ENCODE results near the gene CDH23.

Gene CDH23

DNA sequence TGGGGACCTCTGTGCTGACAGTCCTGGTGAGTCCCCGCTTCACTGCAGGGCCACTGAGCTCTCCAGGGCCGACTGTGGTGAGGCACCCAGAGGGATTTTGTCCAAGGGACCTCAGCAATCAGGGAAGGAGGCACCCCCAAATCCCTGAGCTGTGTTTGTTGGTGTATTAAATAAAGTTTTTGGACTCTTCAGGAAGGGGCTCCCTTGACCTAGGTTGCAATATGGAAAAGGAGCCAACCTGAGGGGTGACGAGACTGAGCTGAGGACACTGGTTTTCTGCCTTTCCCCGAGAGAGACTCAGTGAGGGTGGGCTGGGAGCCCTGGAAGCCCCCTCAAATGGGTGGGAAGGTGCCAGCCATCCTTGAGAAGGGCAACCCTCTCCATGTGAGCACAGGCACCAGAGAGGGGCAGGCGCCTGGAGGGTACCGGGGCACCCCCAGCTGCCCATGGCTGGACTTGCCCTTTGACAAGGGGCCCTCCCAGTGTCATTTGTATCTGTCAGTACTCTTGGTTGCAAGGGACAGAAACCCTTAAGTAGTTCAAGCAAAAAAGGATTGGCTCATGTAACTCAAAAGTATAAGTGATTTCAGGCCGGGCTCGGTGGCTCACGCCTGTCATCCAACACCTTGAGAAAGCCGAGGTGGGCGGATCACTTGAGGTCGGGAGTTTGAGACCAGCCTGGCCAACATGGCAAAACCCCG, 250.0 kb downstream of the CDH23 start:
- no peak for DNase-seq

DNA sequence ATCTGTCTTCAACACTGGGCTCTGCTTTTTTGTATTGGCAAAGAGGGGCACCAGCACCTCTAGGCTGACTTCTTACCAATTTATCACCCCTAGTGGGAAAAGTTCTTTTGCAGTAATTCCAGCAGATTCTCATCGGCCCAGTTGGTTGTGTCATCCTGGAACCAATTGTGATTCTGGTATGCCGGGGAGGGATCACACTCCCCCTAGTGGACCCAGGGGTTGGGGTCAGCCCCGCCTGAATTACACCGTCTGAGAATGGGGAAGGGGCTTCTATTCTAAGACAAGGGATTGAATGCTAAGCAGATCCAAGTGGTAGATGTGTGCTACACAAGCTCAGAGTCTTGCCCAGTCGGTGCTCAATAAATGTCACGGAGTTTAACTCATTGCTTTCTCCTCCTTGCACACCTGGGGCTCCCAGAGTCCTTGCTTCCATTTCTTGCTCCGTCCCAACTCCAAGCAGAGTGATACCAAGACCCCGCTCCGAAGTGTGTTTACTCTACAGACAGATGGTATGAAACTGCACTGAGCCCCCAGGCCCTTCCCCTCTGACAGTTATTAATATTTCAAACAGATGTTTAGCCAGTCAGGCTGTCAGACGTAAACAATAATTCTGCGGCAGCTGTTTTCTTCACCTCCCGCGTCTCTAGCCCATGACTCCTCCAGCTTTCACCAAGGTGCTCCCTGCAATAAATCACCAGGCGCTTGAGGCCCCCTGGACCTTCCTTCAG, 251.0 kb downstream of the CDH23 start:
- no peak for DNase-seq

DNA sequence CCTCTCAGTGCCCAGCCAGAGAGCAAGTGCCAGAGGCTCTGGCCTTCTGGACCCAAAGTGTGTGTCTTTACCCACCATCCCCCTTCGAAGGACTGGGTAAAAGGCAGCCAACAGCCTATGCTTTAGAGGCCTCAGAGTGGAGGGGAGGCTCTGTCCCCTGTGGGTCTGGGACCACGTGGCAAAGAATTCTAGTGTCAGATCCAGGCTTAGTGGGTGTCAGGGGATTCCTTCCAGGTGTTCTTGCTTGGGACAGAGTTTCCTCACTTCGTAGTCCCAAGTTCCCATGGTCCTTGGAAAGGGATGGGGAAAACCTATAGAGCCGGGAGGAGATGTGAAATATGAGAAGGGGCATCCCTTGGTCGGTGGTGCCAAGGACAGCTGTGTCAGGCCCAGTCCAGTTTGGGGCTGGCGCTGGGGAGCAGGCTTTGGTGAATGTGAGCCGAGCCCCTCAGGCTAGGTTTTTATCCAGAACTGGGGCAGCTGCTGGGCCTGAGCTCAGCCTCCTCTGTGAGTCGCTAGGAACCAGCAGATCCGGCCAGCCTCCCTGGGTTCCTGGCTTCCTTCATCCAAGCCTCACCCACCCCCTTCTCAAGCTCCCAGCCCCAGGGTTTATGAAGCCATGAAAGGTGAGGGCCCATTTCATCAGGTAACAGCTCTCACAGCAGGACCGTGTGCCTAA, 251.7 kb downstream of the CDH23 start:
- no peak for DNase-seq

DNA sequence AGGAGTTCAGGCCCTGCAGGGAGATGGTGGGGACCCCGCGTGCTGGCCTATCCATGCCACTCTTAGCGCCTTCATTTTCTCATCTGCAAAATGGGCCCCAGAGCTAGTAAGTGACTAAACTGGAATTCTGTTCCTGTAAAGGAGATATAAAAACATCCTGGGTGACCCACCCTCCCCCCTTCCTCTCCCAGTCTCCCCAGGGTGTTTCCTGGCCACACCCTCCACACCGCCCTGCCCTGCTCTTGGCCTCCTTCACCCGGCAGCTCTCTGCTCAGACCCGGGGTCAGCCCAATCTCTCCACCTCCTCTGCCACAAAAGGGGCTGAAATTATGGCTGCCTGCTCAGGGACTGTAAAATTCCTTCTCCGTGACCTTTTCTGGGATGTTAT, 252.2 kb downstream of the CDH23 start:
- DNase-seq, result no peak

DNA sequence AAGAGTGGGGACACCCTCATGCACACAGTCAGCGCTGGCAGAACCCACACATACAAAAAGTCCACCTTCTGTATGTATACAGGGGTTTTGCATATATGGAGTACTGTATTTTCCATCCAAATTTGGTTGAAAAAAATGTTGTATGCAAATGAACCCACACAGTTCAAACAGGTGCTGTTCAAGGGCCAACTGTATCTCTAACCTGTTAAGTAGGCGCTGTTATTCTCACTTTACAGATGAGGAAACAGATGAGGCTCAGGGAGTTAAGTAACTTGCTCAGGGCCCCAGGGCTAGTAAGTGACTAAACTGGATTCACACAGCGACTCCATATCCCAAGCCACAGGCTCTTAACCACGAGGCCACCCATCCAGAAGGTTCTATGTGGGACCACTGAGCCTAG, 252.9 kb downstream of the CDH23 start:
- no peak for DNase-seq

DNA sequence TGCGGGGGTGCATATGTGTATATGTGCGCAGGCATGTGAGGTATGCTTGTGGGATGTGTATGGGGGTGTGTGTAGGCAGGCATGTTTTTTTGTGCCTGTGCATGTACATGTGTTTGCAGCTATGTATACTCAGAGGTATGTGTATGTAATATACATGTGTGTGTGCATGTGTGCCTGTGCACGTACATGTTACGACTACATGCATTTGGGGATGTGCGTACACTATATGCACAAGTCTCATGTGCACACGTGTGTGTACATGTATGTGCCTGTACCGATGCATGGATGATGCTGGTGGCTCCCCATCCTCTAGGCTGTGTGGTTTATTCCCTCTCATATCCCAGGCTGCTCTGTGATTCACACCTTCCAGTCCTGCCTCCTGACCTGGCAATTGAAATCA, 253.7 kb downstream of the CDH23 start:
- no peak for DNase-seq

DNA sequence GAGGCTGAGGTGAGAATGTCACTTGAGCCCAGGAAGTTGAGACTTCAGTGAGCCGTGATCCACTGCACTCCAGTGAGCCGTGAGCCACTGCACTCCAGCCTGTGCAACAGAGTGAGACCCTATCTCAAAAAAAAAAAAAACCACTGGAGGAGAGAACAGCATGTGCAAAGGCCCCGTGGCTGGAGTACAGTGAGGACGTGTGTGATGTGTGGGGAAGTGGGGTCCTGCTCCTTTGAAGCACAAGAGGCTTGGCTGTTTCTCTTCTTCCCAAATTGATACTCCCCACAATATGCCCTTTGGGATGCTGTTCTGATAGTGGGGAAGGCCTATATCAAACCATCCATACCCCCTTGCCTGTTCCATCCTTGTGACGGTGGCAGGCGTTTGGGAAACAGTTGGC, 254.7 kb downstream of the CDH23 start:
- DNase-seq, result no peak

DNA sequence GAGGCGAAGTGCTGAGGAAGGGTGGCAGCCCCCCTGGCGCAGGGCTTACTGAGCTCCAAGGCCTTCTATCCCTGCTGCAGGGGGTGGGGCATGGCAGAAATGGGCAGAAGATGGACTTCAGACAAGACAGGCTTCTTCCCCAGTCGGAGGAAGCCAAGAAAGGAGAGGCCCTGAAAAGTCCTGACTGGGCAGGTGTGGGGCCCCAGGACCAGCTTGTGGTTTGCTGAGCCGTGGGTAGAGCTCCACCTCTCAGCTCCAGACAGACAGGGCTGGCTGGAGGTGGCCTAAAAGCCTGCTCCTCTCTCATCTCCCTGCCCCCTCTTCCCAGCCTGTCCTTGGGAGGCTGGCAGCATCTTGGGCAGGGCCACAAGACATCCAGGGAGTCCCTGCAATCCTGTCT, 255.2 kb downstream of the CDH23 start:
- no peak for DNase-seq

DNA sequence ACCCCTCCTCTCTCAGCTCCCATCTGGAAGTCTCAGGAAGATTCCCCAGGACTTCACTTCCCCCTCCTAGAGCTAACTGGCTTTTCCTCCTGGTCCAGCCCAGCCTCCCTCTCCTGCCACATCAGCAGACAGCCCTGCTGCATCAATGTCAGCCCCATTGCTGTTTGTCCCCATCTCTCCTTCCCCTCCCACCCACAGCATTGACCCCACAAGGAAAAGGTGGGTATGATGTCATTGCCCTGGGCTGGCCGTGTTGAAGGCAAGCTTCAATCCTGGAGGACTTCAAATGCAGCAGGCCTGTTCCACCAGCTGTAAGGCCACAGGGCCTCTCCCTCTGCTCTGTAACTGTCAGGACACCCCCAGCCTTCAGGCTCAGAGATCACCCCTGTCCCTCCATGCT, 256.3 kb downstream of the CDH23 start:
- no peak for DNase-seq

DNA sequence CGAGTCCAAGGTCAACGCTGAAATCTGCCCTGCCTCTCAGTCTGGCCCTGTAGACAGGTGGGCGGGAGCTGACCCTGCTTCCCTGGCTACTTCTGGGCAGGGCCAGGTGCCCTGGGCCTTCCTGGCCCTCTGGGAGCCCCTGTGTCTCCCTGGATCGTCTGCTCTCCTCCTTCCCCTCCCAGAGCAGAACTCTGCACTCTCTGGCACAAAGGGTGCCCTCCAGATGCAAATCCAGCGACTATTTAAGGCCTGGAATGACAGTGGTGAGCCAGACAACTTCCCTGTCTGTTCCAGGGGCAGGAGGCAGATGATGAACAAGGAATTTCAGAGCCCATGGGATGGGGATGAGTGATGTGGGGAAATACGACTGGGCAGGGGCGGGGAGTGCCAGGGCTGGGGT, 259.5 kb downstream of the CDH23 start:
- DNase-seq, result no peak

DNA sequence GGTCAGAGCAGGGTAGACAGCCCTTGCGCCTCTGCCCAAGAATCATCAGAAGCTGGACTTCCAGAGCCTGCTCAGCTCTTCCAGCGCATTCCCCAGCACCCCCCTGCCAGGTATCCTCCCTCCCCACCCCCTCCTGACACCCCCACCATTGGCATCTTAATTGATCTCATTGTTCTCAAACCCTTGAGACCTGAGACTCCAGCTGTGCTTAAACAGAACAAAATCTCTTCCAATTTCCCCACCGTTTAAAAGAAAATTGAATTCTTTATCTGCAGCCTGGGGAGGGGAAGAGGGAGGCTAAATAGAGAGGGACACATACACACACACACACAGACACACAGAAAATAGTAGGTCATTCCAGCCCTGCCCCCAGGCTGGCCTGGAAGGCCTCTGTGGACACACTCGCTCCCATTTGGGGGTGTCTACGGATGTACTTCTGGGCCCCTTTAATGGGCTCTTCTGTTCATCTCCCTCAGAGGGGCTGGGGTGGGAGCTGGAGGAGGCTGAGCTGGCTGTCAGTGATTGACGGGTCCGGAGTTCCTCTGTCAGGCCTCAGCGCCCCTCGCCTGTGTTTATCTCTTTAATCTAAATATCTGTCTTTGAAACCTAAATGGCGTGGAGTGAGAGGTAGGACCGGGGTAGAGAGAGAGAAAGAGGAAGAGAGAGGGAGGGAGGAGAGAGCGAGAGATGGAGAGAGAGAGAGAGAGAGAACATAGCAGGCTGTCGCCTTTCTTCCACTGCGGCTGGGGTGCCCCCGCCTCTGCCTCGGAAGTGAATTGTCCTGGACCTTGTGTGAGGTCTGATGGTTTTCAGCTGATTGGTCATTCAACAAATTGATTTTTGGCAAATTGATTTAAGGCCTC, 261.1 kb downstream of the CDH23 start:
- DNase-seq, result no peak

DNA sequence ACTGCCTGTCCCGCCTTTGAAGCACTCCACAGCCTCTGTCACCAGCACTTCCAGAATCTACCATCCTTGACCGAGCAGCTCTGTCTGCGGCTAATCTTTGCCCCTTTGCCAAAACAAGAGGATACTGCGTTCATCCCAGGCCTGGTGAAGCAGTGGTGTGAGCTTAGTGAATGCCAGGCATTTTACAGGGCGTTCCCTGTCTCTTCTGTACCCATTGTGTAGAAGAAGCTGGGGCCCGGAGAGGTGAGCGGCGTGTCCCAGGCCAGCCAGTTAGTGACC, 261.7 kb downstream of the CDH23 start:
- DNase-seq, result no peak

DNA sequence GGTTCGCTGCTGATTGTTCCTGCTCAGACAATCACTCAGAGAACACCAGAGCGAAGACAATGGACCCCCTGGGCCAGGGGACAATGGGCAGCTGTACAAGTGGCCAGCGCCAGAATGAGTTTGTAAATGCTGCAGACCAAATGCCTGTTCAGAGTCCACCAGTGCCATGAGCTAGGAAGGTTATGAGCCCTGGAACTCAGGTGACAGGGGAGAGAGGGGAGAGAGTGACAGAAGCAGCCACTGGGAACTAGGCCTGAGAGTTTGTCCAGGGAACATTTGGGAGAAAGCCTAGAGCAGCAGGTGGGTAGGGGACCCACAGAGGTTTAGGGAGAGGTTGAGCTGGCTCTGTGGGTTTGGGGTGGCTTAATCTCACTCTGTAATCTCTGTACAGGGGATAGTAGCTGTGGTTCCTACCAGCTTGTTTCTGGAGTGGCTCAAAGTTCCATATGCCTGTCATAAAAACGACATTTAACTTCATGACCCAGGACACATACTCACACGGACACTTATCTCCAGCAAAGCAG, 262.5 kb downstream of the CDH23 start:
- no peak for DNase-seq

DNA sequence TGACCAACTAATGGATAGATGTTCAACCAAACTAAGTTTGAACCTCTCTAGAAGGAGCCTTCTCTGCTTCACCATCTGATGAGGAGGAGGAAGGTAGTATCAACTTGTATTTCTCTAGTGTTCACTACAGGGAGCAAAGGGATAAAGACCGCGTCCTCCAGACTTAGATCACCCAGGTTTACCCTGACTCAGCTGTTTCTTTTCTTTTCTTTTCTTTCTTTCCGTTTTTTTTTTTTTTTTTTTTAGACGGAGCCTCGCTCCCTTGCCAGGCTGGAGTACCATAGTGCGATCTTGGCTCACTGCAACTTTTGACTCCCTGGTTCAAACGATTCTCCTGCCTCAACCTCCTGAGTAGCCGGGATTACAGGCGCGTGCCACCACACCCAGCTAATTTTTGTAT, 263.0 kb downstream of the CDH23 start:
- DNase-seq, result no peak

DNA sequence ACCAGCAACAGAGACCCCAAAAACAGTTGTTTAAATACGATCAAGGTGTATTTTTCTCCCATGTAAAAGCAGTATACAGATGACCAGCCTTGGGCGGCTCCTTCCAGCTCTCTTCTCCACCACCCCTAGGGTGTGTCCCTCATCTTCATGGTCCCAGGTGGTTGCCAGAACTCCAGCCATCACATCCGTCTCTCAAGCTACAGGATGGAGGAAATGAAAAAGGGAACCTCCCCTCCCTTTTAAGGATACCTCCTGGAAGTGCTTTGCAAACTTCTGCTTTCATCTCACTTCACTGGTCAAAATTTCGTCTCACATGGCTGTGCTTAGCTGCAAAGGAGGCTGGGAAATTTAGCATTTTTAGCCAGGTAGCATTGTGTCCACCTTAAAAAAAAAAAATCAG, 263.6 kb downstream of the CDH23 start:
- DNase-seq, result no peak

DNA sequence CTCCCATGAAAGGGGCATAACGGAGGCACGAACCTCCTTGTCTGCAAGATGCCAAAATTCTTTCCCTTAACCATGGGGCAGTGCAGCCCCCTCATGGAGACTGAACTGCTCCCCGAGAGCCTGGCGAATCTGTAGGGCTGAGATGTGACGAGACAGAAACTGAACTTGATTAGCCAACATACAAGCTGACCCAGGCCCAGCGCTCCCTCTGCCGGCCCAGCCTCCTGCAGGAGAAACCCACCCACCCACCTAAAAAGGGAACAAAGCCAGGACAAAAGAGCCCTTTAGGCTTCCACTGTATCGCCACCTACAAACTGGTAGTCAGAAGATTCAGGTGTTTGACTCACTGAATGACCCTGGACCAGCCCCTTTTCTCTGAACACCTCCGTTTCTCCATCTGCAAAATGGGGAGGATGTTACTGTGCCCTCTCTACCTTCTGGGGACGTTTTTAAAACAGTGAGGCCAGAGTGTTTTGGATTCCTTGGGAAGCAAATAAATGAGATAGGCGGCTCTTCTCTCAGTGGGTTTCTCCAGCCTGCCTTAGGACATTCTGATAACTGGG, 264.4 kb downstream of the CDH23 start:
- no peak for DNase-seq

DNA sequence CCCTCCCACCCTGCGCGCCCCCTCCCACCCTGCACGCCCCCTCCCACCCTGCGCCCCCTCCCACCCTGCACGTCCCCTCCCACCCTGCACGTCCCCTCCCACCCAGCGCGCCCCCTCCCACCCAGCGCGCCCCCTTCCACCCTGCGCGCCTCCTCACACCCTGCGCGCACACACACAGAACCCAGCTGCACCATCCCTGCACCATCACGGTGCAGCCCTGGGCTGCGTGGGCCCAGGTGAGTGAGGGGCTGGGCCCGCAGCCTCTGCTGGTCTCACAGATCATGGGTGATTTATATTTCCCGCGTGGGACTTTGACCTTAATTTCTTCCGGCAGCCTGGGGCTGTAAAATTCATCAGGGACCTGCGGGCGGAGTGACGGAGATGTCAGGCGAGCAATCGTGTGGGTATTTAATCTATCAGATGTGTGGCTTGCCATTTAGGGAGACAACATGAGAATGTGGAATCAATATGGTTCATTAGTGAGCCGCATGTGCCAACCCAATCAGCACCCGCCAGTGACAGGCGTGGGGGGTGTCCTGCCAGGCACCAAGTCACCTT, 265.1 kb downstream of the CDH23 start:
- no peak for DNase-seq

DNA sequence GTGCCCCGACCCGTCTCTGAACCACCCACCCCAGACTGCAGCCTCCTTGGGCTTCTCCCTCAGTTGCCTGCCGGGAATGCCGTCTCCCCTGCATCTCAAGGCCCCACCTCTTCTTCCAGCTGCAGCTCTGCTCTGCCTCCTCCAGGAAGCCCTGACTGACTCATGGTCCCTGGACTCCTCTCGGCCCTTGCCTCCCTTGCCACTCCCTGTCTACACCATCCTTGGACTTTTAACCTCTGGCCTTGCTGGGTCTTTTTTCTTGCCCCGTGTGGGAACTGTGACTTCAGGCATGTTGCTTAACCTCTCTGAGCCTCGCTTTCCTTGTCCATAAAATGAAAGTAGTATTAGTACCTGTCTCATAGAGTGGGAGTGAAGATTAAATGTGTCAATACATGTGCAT, 266.6 kb downstream of the CDH23 start:
- DNase-seq, result no peak

DNA sequence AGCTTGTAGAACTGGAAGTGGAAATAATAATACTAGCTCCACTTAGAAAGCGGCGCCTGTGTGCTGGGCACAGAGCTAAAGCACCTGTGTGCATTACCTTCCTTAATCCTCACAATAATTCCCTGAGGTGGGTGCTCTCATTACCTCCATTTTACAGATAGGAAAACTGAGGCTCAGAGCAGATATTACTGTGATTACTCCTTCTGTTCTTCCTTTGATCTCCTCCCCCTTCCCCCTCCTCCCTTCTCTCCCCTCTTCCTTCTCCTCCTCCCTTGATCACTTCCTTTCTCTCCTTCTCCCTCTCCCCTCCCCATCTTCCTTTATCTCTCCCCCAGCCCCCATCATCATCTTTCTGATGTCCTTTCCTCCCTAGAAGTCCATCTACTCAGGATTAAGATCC, 267.9 kb downstream of the CDH23 start:
- DNase-seq, result no peak

DNA sequence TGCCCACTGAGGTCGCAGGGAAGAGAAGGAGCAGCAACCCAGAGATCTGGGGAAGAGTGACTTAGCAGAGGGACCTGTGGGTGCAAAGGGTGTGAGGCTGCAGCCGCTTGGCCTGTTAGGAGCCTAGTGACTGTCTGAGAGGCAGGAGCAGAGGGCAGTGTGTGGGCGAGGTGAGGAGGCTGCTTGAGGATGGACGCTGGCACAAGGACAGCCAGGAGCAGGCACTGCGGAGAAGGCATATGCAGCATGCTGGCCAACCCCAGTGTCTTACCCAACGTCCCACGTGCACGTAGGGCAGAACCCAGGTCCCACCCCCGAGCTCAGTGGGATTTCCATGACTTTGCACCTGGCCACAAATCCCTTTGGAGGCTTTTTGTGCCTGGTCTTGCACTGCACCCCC, 268.7 kb downstream of the CDH23 start:
- DNase-seq, result no peak

DNA sequence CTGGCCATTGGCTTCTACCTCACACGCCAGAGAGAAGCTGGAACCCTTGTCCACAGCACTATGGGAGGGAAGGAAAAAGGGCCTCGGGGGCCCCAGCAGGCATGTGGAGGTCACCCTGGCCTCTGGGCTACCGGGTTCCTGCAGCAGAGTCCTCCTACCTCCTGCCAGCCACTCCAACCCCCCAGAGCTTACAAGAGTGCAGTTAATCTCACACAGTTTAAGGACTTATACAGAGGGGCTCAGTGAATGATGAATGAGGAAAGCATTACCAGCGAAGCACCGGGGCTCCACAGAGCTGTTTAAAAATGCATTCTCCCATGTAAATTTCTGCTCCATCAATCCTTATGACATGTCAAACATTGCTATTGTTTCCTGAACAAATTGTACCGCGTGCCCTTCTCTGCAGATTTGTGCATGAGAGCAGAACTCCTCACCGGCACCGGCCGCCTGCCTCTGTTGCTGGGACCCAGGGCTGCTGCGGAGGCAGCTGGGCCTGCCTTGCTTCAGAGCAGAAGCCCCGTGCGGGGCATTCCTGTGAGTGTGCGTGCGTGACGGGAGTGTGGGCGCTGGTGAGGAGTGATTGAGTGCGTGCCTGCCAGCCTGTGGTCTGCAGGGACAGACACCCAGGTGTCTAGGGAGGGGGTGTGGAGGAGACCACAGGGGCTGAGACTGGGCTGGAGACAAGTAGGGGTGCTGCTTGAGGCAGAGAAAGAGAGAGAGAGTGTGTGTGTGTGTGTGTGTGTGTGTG, 270.1 kb downstream of the CDH23 start:
- DNase-seq, result no peak

DNA sequence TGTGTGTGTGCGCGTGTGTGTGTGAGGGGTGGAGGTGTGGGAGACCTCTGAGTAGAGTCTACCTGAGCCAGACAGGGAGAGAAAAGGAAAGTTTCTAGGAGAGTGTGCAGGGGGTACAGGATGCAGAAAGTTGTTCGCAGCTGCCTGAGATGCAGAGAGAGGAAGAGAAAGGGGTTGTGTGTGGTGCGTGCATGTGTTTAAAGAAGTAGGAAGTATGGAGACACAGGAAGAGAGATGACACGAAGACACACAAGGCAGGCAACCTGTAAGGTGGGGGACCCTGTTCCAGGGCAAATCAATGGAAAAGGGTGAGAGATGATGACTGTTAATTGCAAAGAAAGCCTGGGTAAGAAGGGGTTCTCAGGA, 270.6 kb downstream of the CDH23 start:
- no peak for DNase-seq
